HG03025 (cell line): Measurements from ENCODE around the gene TRIM50.
"Not testable (repeated sequence)": the region's sequence is repeated elsewhere in the genome, so short reads cannot be mapped to it uniquely, and the experiment has no call there.

Experiments used
- ATAC-seq: cut with Tn5 transposase; IDR thresholded peaks from one replicate; pipeline ENCODE4 v1.9.1; 2021; ENCODE audit warnings: mild to moderate bottlenecking, moderate library complexity; ENCODE audit not compliant: unreplicated experiment, low FRiP score

The TRIM50 gene

GRCh38 chr7:73350306-73351068 lies 22.6 kb upstream of the TRIM50 start:
- no peak for ATAC-seq

- ATAC-seq: no peak
Observed at GRCh38 chr7:73349763-73350162, 21.9 kb upstream of the TRIM50 start.

GRCh38 chr7:73345951-73346350 lies 18.1 kb upstream of the TRIM50 start:
- no peak for ATAC-seq

- no peak for ATAC-seq
Observed at GRCh38 chr7:73345538-73345937, 17.7 kb upstream of the TRIM50 start.

GRCh38 chr7:73343671-73344380 lies 15.9 kb upstream of the TRIM50 start:
- ATAC-seq: no peak

GRCh38 chr7:73342645-73343044 lies 14.8 kb upstream of the TRIM50 start:
- ATAC-seq: no peak

- no peak for ATAC-seq
Observed at GRCh38 chr7:73341877-73342276, 14.0 kb upstream of the TRIM50 start.

GRCh38 chr7:73340514-73340913 lies 12.6 kb upstream of the TRIM50 start:
- no peak for ATAC-seq

- ATAC-seq: no peak
Observed at GRCh38 chr7:73338321-73338720, 10.4 kb upstream of the TRIM50 start.

- no peak for ATAC-seq
Observed at GRCh38 chr7:73332447-73332846, 4.6 kb upstream of the TRIM50 start.

GRCh38 chr7:73330772-73331171 lies 2.9 kb upstream of the TRIM50 start:
- ATAC-seq: no peak

- no peak for ATAC-seq
Observed at GRCh38 chr7:73329861-73330581, 2.1 kb upstream of the TRIM50 start.

GRCh38 chr7:73328696-73329095 lies 814 bp upstream of the TRIM50 start:
- ATAC-seq: no peak

GRCh38 chr7:73327449-73327848 lies 433 bp downstream of the TRIM50 start:
- not testable (repeated sequence) for ATAC-seq

- ATAC-seq: not testable (repeated sequence)
Observed at GRCh38 chr7:73325424-73325823, 2.5 kb downstream of the TRIM50 start.

- not testable (repeated sequence) for ATAC-seq
Observed at GRCh38 chr7:73324081-73324845, 3.6 kb downstream of the TRIM50 start.

- not testable (repeated sequence) for ATAC-seq
Observed at GRCh38 chr7:73323434-73324080, 4.3 kb downstream of the TRIM50 start.

- not testable (repeated sequence) for ATAC-seq
Observed at GRCh38 chr7:73320009-73320408, 7.9 kb downstream of the TRIM50 start.

GRCh38 chr7:73319541-73319940 lies 8.3 kb downstream of the TRIM50 start:
- not testable (repeated sequence) for ATAC-seq

GRCh38 chr7:73318656-73319204 lies 9.2 kb downstream of the TRIM50 start:
- not testable (repeated sequence) for ATAC-seq
